A673 (cell line): ENCODE measurements around the gene HCFC2. TPM values are rescaled to one million over a fixed set of nuclear protein-coding genes. Genes with fewer than 3 reads are reported as not detected.

Source experiments
- BruUV-seq: library from RNA; stranded (reverse); fragments of 400-500 nt; replicated peaks from 2 replicates; lab custom pipeline; 2021; lab: Mats Ljungman, UMichigan
- CTCF ChIA-PET: fragments of 300-600 bp; sonication (Branson Sonifier 250); formaldehyde crosslinking; loops from one replicate; lab custom pipeline; 2022; ENCODE audit warnings: antibody characterized with exemption; lab: Charles Lee
- POLR2A ChIA-PET: fragments of 300-600 bp; sonication (Branson Sonifier 250); formaldehyde crosslinking; loops from one replicate; lab custom pipeline; 2022; ENCODE audit warnings: antibody characterized with exemption; ENCODE audit not compliant: low non-redundant PET; lab: Charles Lee
- DNase-seq: peaks from one replicate; pipeline ENCODE4 v3.0.0-alpha.2; 2015; ENCODE audit warnings: low spot score
- H3K27ac ChIP-seq: fragments of 200-600 bp; sonication (generic); 2 replicates; pipeline ENCODE4 v1.5.1; 2016; ENCODE audit warnings: mixed run types, low read depth, mild to moderate bottlenecking, mixed read lengths, antibody characterized with exemption, low read length; ENCODE audit not compliant: poor library complexity, severe bottlenecking
- H3K27me3 ChIP-seq: fragments of 200-600 bp; sonication (generic); replicated peaks from 2 replicates; pipeline ENCODE4 v1.6.1; 2017; ENCODE audit warnings: mixed run types, low read depth, mild to moderate bottlenecking, mixed read lengths, antibody characterized with exemption, low read length; ENCODE audit not compliant: insufficient read depth, poor library complexity
- H3K36me3 ChIP-seq: fragments of 200-600 bp; sonication (generic); 2 replicates; pipeline ENCODE4 v1.6.1; 2016; ENCODE audit warnings: mixed run types, mild to moderate bottlenecking, mixed read lengths, antibody characterized with exemption, low read length; ENCODE audit not compliant: insufficient read depth, poor library complexity, severe bottlenecking
- H3K4me1 ChIP-seq: fragments of 200-600 bp; sonication (generic); 2 replicates; pipeline ENCODE4 v1.6.1; 2017; ENCODE audit warnings: mixed run types, mild to moderate bottlenecking, mixed read lengths, antibody characterized with exemption, low read length; ENCODE audit not compliant: insufficient read depth, poor library complexity, severe bottlenecking
- H3K4me3 ChIP-seq: fragments of 200-600 bp; sonication (generic); 2 replicates; pipeline ENCODE4 v1.5.1; 2016; ENCODE audit warnings: low read depth, mixed run types, mild to moderate bottlenecking, mixed read lengths, low read length; ENCODE audit not compliant: poor library complexity, severe bottlenecking
- H3K9me3 ChIP-seq: fragments of 200-600 bp; sonication (generic); 2 replicates; pipeline ENCODE4 v1.6.1; 2016; ENCODE audit warnings: mixed run types, low read depth, mild to moderate bottlenecking, mixed read lengths, antibody characterized with exemption, low read length; ENCODE audit not compliant: poor library complexity, severe bottlenecking
- CTCF ChIP-seq: fragments of 300-800, 200-600 bp; sonication (generic); conservative IDR thresholded peaks from 2 replicates; pipeline ENCODE4 v1.5.1; 2017; ENCODE audit warnings: low read depth, mild to moderate bottlenecking, antibody characterized with exemption, low read length, moderate library complexity, mixed read lengths
- EZH2 ChIP-seq: fragments of 200-600 bp; sonication (generic); IDR thresholded peaks from 2 replicates; pipeline ENCODE4 v1.6.1; 2017; ENCODE audit warnings: borderline replicate concordance, low read depth, mild to moderate bottlenecking, mixed read lengths, antibody characterized with exemption, low read length; ENCODE audit not compliant: poor library complexity, severe bottlenecking
- intact Hi-C: fragments of 100-400 bp; cut with micrococcal nuclease; formaldehyde crosslinking; loops from one replicate; pipeline ENCODE4 v1.10.0; 2022; ENCODE audit not compliant: unreplicated experiment
- total RNA-seq: library from RNA; stranded (reverse); gene quantifications from 2 replicates; pipeline ENCODE4 v1.2.3, GENCODE V29; 2021

The HCFC2 gene
- total RNA-seq, 1 experiment from 2014 or later: 8.5 TPM

GRCh38 chr12:104073699-104074098, 9.4 kb downstream of the HCFC2 start:
- DNase-seq: no peak
- no TSS peak for BruUV-seq
- Histone ChIP-seq H3K27me3 (no peaks in the 10 kb centered on the region), H3K4me3 (no peak overlapping the region), H3K9me3 (no peaks in the 10 kb centered on the region), H3K4me1 (no peaks in the 10 kb centered on the region), H3K36me3 (peaks cover 12% of the 10 kb centered on the region), H3K27ac (no peak overlapping the region)
- intact Hi-C loops: no loop called here
- no peak for TF ChIP-seq EZH2
- TF ChIP-seq CTCF: no peak
- POLR2A ChIA-PET: no interaction called here
- CTCF ChIA-PET: no interaction called here

GRCh38 chr12:104079024-104079423, 14.7 kb downstream of the HCFC2 start:
- no peak for DNase-seq
- intact Hi-C loops: no loop called here
- Histone ChIP-seq H3K4me3 (no peak overlapping the region), H3K27me3 (no peaks in the 10 kb centered on the region), H3K4me1 (no peaks in the 10 kb centered on the region), H3K27ac (no peak overlapping the region), H3K36me3 (peaks cover 8% of the 10 kb centered on the region), H3K9me3 (no peaks in the 10 kb centered on the region)
- CTCF ChIA-PET: no interaction called here
- POLR2A ChIA-PET: no interaction called here
- TF ChIP-seq CTCF (no peak), EZH2 (no peak)
- BruUV-seq: no TSS peak

- Histone ChIP-seq H3K36me3 (peaks cover 8% of the 10 kb centered on the region), H3K27ac (no peak overlapping the region), H3K27me3 (no peaks in the 10 kb centered on the region), H3K4me1 (no peaks in the 10 kb centered on the region), H3K4me3 (no peak overlapping the region), H3K9me3 (no peaks in the 10 kb centered on the region)
- intact Hi-C loops: no loop called here
- no TSS peak for BruUV-seq
- DNase-seq: no peak
- ChIA-PET POLR2A (no interaction called here), CTCF (no interaction called here)
- TF ChIP-seq EZH2: no peak
- TF ChIP-seq CTCF: no peak
Measured at GRCh38 chr12:104080764-104081163, 16.4 kb downstream of the HCFC2 start.
